ENCODE measurements around the gene NRDE2.

NRDE2 gene

GRCh38 chr14:90373887-90374286, 42.1 kb upstream of the NRDE2 start:
- no peak overlapping the region for H3K4me3 ChIP-seq (ENCODE audit: low read length)
- TF ChIP-seq CTCF (conservative IDR thresholded peaks at IDR 0.05; ENCODE audit: low read length): no peak
- no peak for DNase-seq (ENCODE audit: low read depth)

- H3K4me3 ChIP-seq (ENCODE audit: low read length): no peak overlapping the region
- TF ChIP-seq CTCF (conservative IDR thresholded peaks at IDR 0.05; ENCODE audit: low read length): no peak; the same call in 1 of the 2 replicates
- DNase-seq (ENCODE audit: low read depth): peak; percentile 52
These were observed 37.4 kb upstream of the NRDE2 start for GRCh38 chr14:90368946-90369721.

DNA sequence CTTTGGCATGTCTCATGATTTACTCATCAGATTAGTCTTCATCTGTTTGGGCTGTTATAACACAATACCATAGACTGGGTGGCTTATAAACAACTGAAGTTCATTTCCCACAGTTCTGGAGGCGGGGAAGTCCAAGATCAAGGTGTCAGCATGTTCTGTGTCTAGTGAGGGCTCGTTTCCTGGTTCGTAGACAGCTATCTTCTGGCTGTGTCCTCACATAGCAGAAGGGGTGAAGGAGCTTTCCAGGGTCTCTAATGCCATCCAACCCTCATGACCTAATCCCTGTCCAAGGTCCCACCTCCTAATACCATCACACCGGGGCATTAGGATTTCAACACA, 30.8 kb upstream of the NRDE2 start:
- DNase-seq (ENCODE audit: low read depth): no peak
- no peak overlapping the region for H3K4me3 ChIP-seq (ENCODE audit: low read length)
- TF ChIP-seq CTCF (conservative IDR thresholded peaks at IDR 0.05; ENCODE audit: low read length): no peak

- H3K4me3 ChIP-seq (ENCODE audit: low read length): no peak overlapping the region
- no peak for DNase-seq (ENCODE audit: low read depth)
- no peak for TF ChIP-seq CTCF (conservative IDR thresholded peaks at IDR 0.05; ENCODE audit: low read length)
These were observed 30.3 kb upstream of the NRDE2 start for GRCh38 chr14:90361865-90362557.

- no peak for TF ChIP-seq CTCF (conservative IDR thresholded peaks at IDR 0.05; ENCODE audit: low read length)
- no peak overlapping the region for H3K4me3 ChIP-seq (ENCODE audit: low read length)
- DNase-seq (ENCODE audit: low read depth): no peak
These were observed 26.6 kb upstream of the NRDE2 start for GRCh38 chr14:90358359-90358758.

DNA sequence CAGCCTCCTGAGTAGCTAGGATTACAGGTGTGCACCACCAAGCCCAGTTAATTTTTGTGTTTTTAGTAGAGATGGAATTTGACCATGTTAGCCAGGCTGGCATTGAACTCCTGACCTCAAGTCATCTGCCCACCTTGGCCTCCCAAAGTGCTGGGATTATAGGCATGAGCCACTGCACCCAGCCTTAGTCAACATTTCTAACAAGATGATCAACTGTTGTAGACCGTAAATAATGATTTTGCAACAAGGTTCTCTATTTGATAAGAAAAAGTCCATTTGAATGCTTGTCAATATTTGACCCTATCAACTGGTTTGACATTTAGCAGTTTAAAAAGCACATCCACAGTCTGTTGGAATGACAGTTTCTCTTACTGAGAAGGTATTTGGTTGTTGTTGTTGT, 25.2 kb upstream of the NRDE2 start:
- no peak overlapping the region for H3K4me3 ChIP-seq (ENCODE audit: low read length)
- no peak for DNase-seq (ENCODE audit: low read depth)
- TF ChIP-seq CTCF (conservative IDR thresholded peaks at IDR 0.05; ENCODE audit: low read length): no peak

All from AG10803 (cell line).